ENCODE measurements around the gene NEFH. TPM values are rescaled to one million over a fixed set of nuclear protein-coding genes. Genes with fewer than 3 reads are reported as not detected.
"Not testable (repeated sequence)": the region's sequence is repeated elsewhere in the genome, so short reads cannot be mapped to it uniquely, and the experiment has no call there.

Gene NEFH
- total RNA-seq, 1 donor from 2014 or later: 0.46 TPM

GRCh38 chr22:29482253-29482652 lies 2.2 kb downstream of the NEFH start:
- no peak overlapping the region for H3K27ac ChIP-seq
- H3K36me3 ChIP-seq: no peaks in the 10 kb centered on the region
- peaks cover 39% of the 10 kb centered on the region for H3K27me3 ChIP-seq
- H3K4me1 ChIP-seq: peaks cover 15% of the 10 kb centered on the region
- H3K4me3 ChIP-seq: no peak overlapping the region
- ATAC-seq (no peak), DNase-seq (no peak)
- TF ChIP-seq CTCF (IDR thresholded peaks at IDR 0.05): no peak
- H3K9me3 ChIP-seq: no peaks in the 10 kb centered on the region
- intact Hi-C loops (cut with DNase I): no loop called here

GRCh38 chr22:29482726-29483125 lies 2.7 kb downstream of the NEFH start:
- Histone ChIP-seq H3K27me3 (peaks cover 39% of the 10 kb centered on the region), H3K36me3 (no peaks in the 10 kb centered on the region), H3K27ac (no peak overlapping the region), H3K4me1 (peaks cover 15% of the 10 kb centered on the region), H3K9me3 (no peaks in the 10 kb centered on the region), H3K4me3 (no peak overlapping the region)
- ATAC-seq (no peak), DNase-seq (no peak)
- TF ChIP-seq CTCF (IDR thresholded peaks at IDR 0.05): no peak
- intact Hi-C loops (cut with DNase I): no loop called here

- Histone ChIP-seq H3K27ac (no peak overlapping the region), H3K36me3 (no peaks in the 10 kb centered on the region), H3K4me3 (no peak overlapping the region), H3K27me3 (peaks cover 39% of the 10 kb centered on the region), H3K9me3 (no peaks in the 10 kb centered on the region), H3K4me1 (peaks cover 15% of the 10 kb centered on the region)
- intact Hi-C loops (cut with DNase I): no loop called here
- DNase-seq (no peak), ATAC-seq (no peak)
- no peak for TF ChIP-seq CTCF (IDR thresholded peaks at IDR 0.05)
Observed at GRCh38 chr22:29483254-29483653, 3.2 kb downstream of the NEFH start.

GRCh38 chr22:29484642-29485041 lies 4.6 kb downstream of the NEFH start:
- no peaks in the 10 kb centered on the region for H3K9me3 ChIP-seq
- no peak for TF ChIP-seq CTCF (IDR thresholded peaks at IDR 0.05)
- ATAC-seq (no peak), DNase-seq (no peak)
- peaks cover 15% of the 10 kb centered on the region for H3K4me1 ChIP-seq
- no peak overlapping the region for H3K4me3 ChIP-seq
- no peak overlapping the region for H3K27ac ChIP-seq
- intact Hi-C loops (cut with DNase I): no loop called here
- H3K27me3 ChIP-seq: peaks cover 33% of the 10 kb centered on the region
- no peaks in the 10 kb centered on the region for H3K36me3 ChIP-seq

- Histone ChIP-seq H3K9me3 (no peaks in the 10 kb centered on the region), H3K36me3 (no peaks in the 10 kb centered on the region), H3K4me3 (no peak overlapping the region), H3K27me3 (peaks cover 25% of the 10 kb centered on the region), H3K4me1 (peaks cover 8% of the 10 kb centered on the region), H3K27ac (no peak overlapping the region)
- DNase-seq (no peak), ATAC-seq (no peak)
- intact Hi-C loops (cut with DNase I): no loop called here
- TF ChIP-seq CTCF (IDR thresholded peaks at IDR 0.05): no peak
Observed at GRCh38 chr22:29485448-29485847, 5.4 kb downstream of the NEFH start.

GRCh38 chr22:29487426-29487986 lies 7.5 kb downstream of the NEFH start:
- H3K27me3 ChIP-seq: peaks cover 4% of the 10 kb centered on the region
- no peaks in the 10 kb centered on the region for H3K36me3 ChIP-seq
- intact Hi-C loops (cut with DNase I): no loop called here
- ATAC-seq (no peak), DNase-seq (no peak)
- H3K4me1 ChIP-seq: no peaks in the 10 kb centered on the region
- no peaks in the 10 kb centered on the region for H3K9me3 ChIP-seq
- no peak overlapping the region for H3K4me3 ChIP-seq
- no peak for TF ChIP-seq CTCF (IDR thresholded peaks at IDR 0.05)
- H3K27ac ChIP-seq: no peak overlapping the region

- H3K27me3 ChIP-seq; intact Hi-C loops (cut with DNase I); H3K36me3 ChIP-seq; DNase-seq; H3K9me3 ChIP-seq; H3K27ac ChIP-seq; H3K4me3 ChIP-seq; H3K4me1 ChIP-seq; ATAC-seq: not testable (repeated sequence)
Observed at GRCh38 chr22:29489127-29489780, 9.2 kb downstream of the NEFH start.

All from upper lobe of right lung (tissue), 1 donor.